K562 (cell line): ENCODE results near the gene DET1. TPM values are rescaled to one million over a fixed set of nuclear protein-coding genes. Genes with fewer than 3 reads are reported as not detected.

Source experiments
- ATAC-seq: fragments of 200-7000 bp; cut with Tn5 transposase; 3 replicates; pipeline ENCODE4 v1.9.1; 2020; ENCODE audit warnings: moderate library complexity
- BruUV-seq: library from RNA; stranded (reverse); fragments of 400-500 nt; replicated peaks from 2 replicates; lab custom pipeline; 2021; lab: Mats Ljungman, UMichigan
- CTCF ChIA-PET: fragments of 300-600 bp; formaldehyde crosslinking; extraction: SDS; loops from one replicate; lab custom pipeline; 2021; ENCODE audit warnings: low intra/inter-chr PET ratio; lab: Yijun Ruan, JAX
- POLR2A ChIA-PET: fragments of 300-600, 350-650 bp; sonication (Branson Sonifier 250); formaldehyde crosslinking; extraction: SDS; loops from one replicate; lab custom pipeline; 2021; ENCODE audit warnings: antibody characterized with exemption, inconsistent platforms; lab: Yijun Ruan, JAX
- DNase-seq, 4 experiments: peaks; one replicate each; pipeline versions ENCODE4 v3.0.0 to v3.0.0-alpha.2; 2011 to 2018; ENCODE audit warnings: low spot score in 3 of 4, mixed read lengths in 3 of 4; ENCODE audit errors: extremely low read depth in 1 of 4
- FAIRE-seq: peaks from 2 replicates; lab custom pipeline; 2011; peaks lifted over from hg19 to GRCh38; lab: Jason Lieb, UNC
- H2AFZ ChIP-seq: 2 replicates; pipeline ENCODE4 v1.6.0; 2011; ENCODE audit warnings: low read depth, low read length, control low read depth, inconsistent platforms
- H3K27ac ChIP-seq: fragments of 200-600 bp; 3 replicates; pipeline ENCODE4 v1.8.0; 2011; ENCODE audit warnings: low read depth, mild to moderate bottlenecking, control low read depth, inconsistent platforms, low read length, moderate library complexity, mixed read lengths; ENCODE audit errors: extremely low read depth
- H3K27me3 ChIP-seq, 2 experiments: fragments of 300-600 bp in 1 of 2; 2 replicates in 1 of 2; 3 replicates in 1 of 2; pipeline versions ENCODE4 v1.6.0 to v1.8.0; 2011; ENCODE audit warnings: inconsistent platforms in 2 of 2, low read length in 2 of 2, mild to moderate bottlenecking in 1 of 2, mixed read lengths in 1 of 2, moderate library complexity in 1 of 2; ENCODE audit not compliant: control insufficient read depth in 2 of 2, insufficient read depth in 2 of 2
- H3K36me3 ChIP-seq: fragments of 300-600 bp; 3 replicates; pipeline ENCODE4 v1.8.0; 2011; ENCODE audit warnings: mild to moderate bottlenecking, low read length, inconsistent platforms; ENCODE audit not compliant: control insufficient read depth, insufficient read depth
- H3K4me1 ChIP-seq, 2 experiments: fragments of 200-600 bp in 1 of 2; replicated peaks in 1 of 2; 2 replicates in 1 of 2; 3 replicates in 1 of 2; pipeline versions ENCODE4 v1.5.1 to v1.8.0; 2011; ENCODE audit warnings: inconsistent platforms in 2 of 2, low read length in 2 of 2, mild to moderate bottlenecking in 1 of 2, mixed read lengths in 1 of 2, moderate library complexity in 1 of 2; ENCODE audit not compliant: control insufficient read depth in 2 of 2, insufficient read depth in 2 of 2
- H3K4me2 ChIP-seq: 2 replicates; pipeline ENCODE4 v1.6.1; 2011; ENCODE audit warnings: low read length, control low read depth, inconsistent platforms, mixed read lengths; ENCODE audit not compliant: insufficient read depth
- H3K4me3 ChIP-seq: fragments of 200-600 bp; sonication (generic), shearing (Covaris generic); 2 replicates; pipeline ENCODE4 v1.5.1; 2016; ENCODE audit warnings: control low read depth, inconsistent platforms
- H3K79me2 ChIP-seq: fragments of 200-600 bp; 3 replicates; pipeline ENCODE4 v1.8.0; 2011; ENCODE audit warnings: low read length, inconsistent platforms; ENCODE audit not compliant: control insufficient read depth, insufficient read depth
- H3K9ac ChIP-seq, 2 experiments: 2 replicates each; pipeline versions ENCODE4 v1.6.0 to v1.6.1; 2011; ENCODE audit warnings: low read depth in 2 of 2, low read length in 2 of 2, control low read depth in 1 of 2, inconsistent platforms in 1 of 2, mild to moderate bottlenecking in 1 of 2, mixed read lengths in 1 of 2; ENCODE audit not compliant: insufficient read depth in 1 of 2
- H3K9me1 ChIP-seq: one replicate; pipeline ENCODE4 v1.6.0; 2011; ENCODE audit warnings: inconsistent platforms, mild to moderate bottlenecking, low read length, moderate library complexity; ENCODE audit not compliant: control insufficient read depth, insufficient read depth
- H3K9me3 ChIP-seq: replicated peaks from 2 replicates; pipeline ENCODE4 v1.5.1; 2011; ENCODE audit warnings: low read depth, low read length, inconsistent platforms; ENCODE audit not compliant: control insufficient read depth, insufficient read depth
- H4K20me1 ChIP-seq: replicated peaks from 2 replicates; pipeline ENCODE4 v1.6.1; 2011; ENCODE audit warnings: low read length, inconsistent platforms, mixed read lengths; ENCODE audit not compliant: control insufficient read depth, insufficient read depth
- BCL6 ChIP-seq: fragments of 250-450 bp; sonication (Bioruptor Pico); IDR thresholded peaks from 2 replicates; pipeline ENCODE4 v1.4.0; 2020
- C11orf30 ChIP-seq: fragments of 450-650 bp; IDR thresholded peaks from 2 replicates; pipeline ENCODE4 v1.6.1; 2016; ENCODE audit warnings: low read depth, mild to moderate bottlenecking
- CHD1 ChIP-seq: fragments of 200-600 bp; sonication (generic); IDR thresholded peaks from one replicate; pipeline ENCODE4 v1.6.1; 2012; ENCODE audit warnings: mild to moderate bottlenecking, moderate library complexity, low read length, inconsistent platforms
- CREM ChIP-seq: IDR thresholded peaks from 2 replicates; pipeline ENCODE4 v1.6.1; 2014; ENCODE audit warnings: antibody characterized with exemption, low read depth
- E2F8 ChIP-seq: fragments of 450-650 bp; IDR thresholded peaks from 2 replicates; pipeline ENCODE4 v1.7.1; 2018; ENCODE audit warnings: mild to moderate bottlenecking, low read depth; ENCODE audit not compliant: partially characterized antibody
- HDAC8 ChIP-seq: fragments of 450-650 bp; IDR thresholded peaks from 2 replicates; pipeline ENCODE4 v1.6.1; 2016; ENCODE audit warnings: mild to moderate bottlenecking, missing genetic modification characterization, moderate library complexity, missing compliant biosample characterization
- MAFG ChIP-seq: fragments of 450-650 bp; conservative IDR thresholded peaks from 2 replicates; pipeline ENCODE4 v1.6.1; 2016; ENCODE audit warnings: missing genetic modification characterization, missing compliant biosample characterization
- MECOM ChIP-seq: fragments of 250-450 bp; sonication (Bioruptor Pico); IDR thresholded peaks from 2 replicates; pipeline ENCODE4 v1.8.0; 2022; ENCODE audit warnings: inconsistent platforms
- MYNN ChIP-seq, 2 experiments: sonication (generic); formaldehyde crosslinking in 1 of 2; IDR thresholded peaks; 2 replicates each; pipeline versions ENCODE4 v1.5.0 to v1.6.1; 2016 to 2020; ENCODE audit warnings: antibody characterized with exemption in 1 of 2, missing genetic modification reagents in 1 of 2
- POLR3A ChIP-seq: IDR thresholded peaks from 2 replicates; pipeline ENCODE4 v1.6.1; 2011; ENCODE audit warnings: borderline replicate concordance, mild to moderate bottlenecking, moderate library complexity; ENCODE audit not compliant: insufficient read length, insufficient read depth; ENCODE audit errors: extremely low read depth
- RAD51 ChIP-seq: fragments of 450-650 bp; IDR thresholded peaks from 2 replicates; pipeline ENCODE4 v1.7.1; 2016; ENCODE audit warnings: low read depth, mild to moderate bottlenecking, borderline replicate concordance
- SMAD1 ChIP-seq: fragments of 150-350 bp; IDR thresholded peaks from 2 replicates; pipeline ENCODE4 v1.6.1; 2014; ENCODE audit warnings: low read length, low read depth; ENCODE audit not compliant: partially characterized antibody
- SRSF9 ChIP-seq: fragments of 200-400 bp; formaldehyde crosslinking; IDR thresholded peaks from 2 replicates; pipeline ENCODE4 v1.6.1; 2017; ENCODE audit warnings: low read depth, low read length, borderline replicate concordance
- TGIF2 ChIP-seq: sonication (generic); formaldehyde crosslinking; IDR thresholded peaks from 2 replicates; pipeline ENCODE4 v1.8.1; 2022; ENCODE audit warnings: mild to moderate bottlenecking, missing genetic modification reagents, moderate library complexity
- TSC22D4 ChIP-seq: fragments of 450-650 bp; IDR thresholded peaks from 2 replicates; pipeline ENCODE4 v1.6.1; 2016; ENCODE audit warnings: missing genetic modification characterization, missing biosample characterization, control low read depth
- VEZF1 ChIP-seq: fragments of 200-800 bp; sonication (Bioruptor generic); IDR thresholded peaks from 2 replicates; pipeline ENCODE4 v1.6.1; 2017; ENCODE audit warnings: missing genetic modification characterization, missing compliant biosample characterization
- ZNF24 ChIP-seq: fragments of 450-650 bp; IDR thresholded peaks from 2 replicates; pipeline ENCODE4 v1.6.1; 2016
- ZNF431 ChIP-seq: sonication (generic); formaldehyde crosslinking; IDR thresholded peaks from 2 replicates; pipeline ENCODE4 v1.8.0; 2022; ENCODE audit warnings: mild to moderate bottlenecking, missing genetic modification reagents
- ZNF57 ChIP-seq: fragments of 450-650 bp; formaldehyde crosslinking; IDR thresholded peaks from 2 replicates; pipeline ENCODE4 v1.4.0; 2020; ENCODE audit warnings: mild to moderate bottlenecking, moderate library complexity
- WGBS: fragments of 100-300 bp; shearing (Covaris generic); methylation state at CpG from one replicate; pipeline ENCODE4 v1.1.6; 2016; ENCODE audit warnings: low coverage, mixed read lengths; ENCODE audit not compliant: insufficient coverage; ENCODE audit errors: missing lambda C conversion rate; 5-methylcytosine and 5-hydroxymethylcytosine counted together
- in situ Hi-C: fragments of 300-500 bp; cut with MboI; formaldehyde crosslinking; loops from 4 replicates; pipeline ENCODE4 v1.15.0; 2018; ENCODE audit warnings: inconsistent platforms, mixed read lengths
- intact Hi-C: fragments of 100-400 bp; cut with micrococcal nuclease; formaldehyde crosslinking; loops from 2 replicates; pipeline ENCODE4 v1.14.2; 2022
- polyA plus RNA-seq, 8 experiments: library from polyadenylated mRNA; depleted of rRNA in 4 of 8; stranded (reverse) in 5 of 8; unstranded in 3 of 8; fragments of >200 nt; fragmentation: Nextera tagmentation in 2 of 8; fragmentation: Illumina TruSeq in 1 of 8; extraction: Ambion mirVana in 2 of 8; extraction: Trizol in 1 of 8; gene quantifications; 2 replicates each; pipeline versions ENCODE4 v1.2.1 to v1.2.3, GENCODE V29; 2011 to 2014; ENCODE audit warnings: inconsistent platforms in 1 of 8, missing spikeins in 1 of 8
- total RNA-seq, 7 experiments: library from RNA; depleted of rRNA in 6 of 7; stranded (reverse); fragments of >200 nt in 6 of 7; fragmentation: Illumina TruSeq in 2 of 7; extraction: Trizol in 2 of 7; gene quantifications; 2 replicates each; pipeline versions ENCODE4 v1.2.1 to v1.2.3, GENCODE V29; 2011 to 2021; ENCODE audit warnings: low replicate concordance in 1 of 7

The DET1 gene
- total and polyA plus RNA-seq, 9 of the 15 experiments (the other 6 are each of a cell fraction or from before 2014, with no cell fraction given), result 4.2 to 8.1 (median 6.0) TPM

GRCh38 chr15:88487796-88488523 is 58.5 kb downstream of the DET1 start:
- H3K9me1 ChIP-seq, result no peaks in the 10 kb centered on the region
- in situ Hi-C loops (no loop called here), intact Hi-C loops (no loop called here)
- peaks cover 0 to 10% of the 10 kb centered on the region in 2 experiments; a peak in 1 of 5 replicates for H3K4me1 ChIP-seq
- DNase-seq, result no peak
- ChIA-PET CTCF (no interaction called here), POLR2A (no interaction called here)
- H3K79me2 ChIP-seq, result no peaks in the 10 kb centered on the region
- ATAC-seq, result no peak
- 51% methylated on average over 9 of the region's 11 CpGs for WGBS
- no peaks in the 10 kb centered on the region for H3K27me3 ChIP-seq
- H4K20me1 ChIP-seq, result no peaks in the 10 kb centered on the region; the same call in 1 of the 2 replicates
- no peaks in the 10 kb centered on the region for H3K36me3 ChIP-seq
- no peak overlapping the region for H3K4me3 ChIP-seq
- H2AFZ ChIP-seq, result no peak overlapping the region
- no peak for FAIRE-seq
- H3K4me2 ChIP-seq, result no peak overlapping the region
- no TSS peak for BruUV-seq
- H3K9me3 ChIP-seq, result no peaks in the 10 kb centered on the region
- no peak overlapping the region for H3K27ac ChIP-seq
- H3K9ac ChIP-seq, result peak overlapping the region in 1 of 2 experiments; percentile 49; a peak in 1 of 4 replicates
- TF ChIP-seq MAFG (peak; percentile 70), POLR3A (no peak), HDAC8 (no peak), CHD1 (no peak), BCL6 (CRISPR knock-in tag) (no peak), TGIF2 (CRISPR knock-in tag) (no peak), ZNF57 (CRISPR knock-in tag) (no peak), CREM (no peak), ZNF431 (CRISPR knock-in tag) (no peak), ZNF24 (no peak), E2F8 (no peak), MECOM (CRISPR knock-in tag) (no peak), VEZF1 (CRISPR knock-in tag) (no peak), C11orf30 (peak; percentile 35; the same call in 1 of the 2 replicates), RAD51 (no peak), SRSF9 (no peak), MYNN (IDR thresholded peaks at IDR 0.05) (no peak), MYNN (CRISPR knock-in tag; IDR thresholded peaks at IDR 0.05) (no peak), SMAD1 (no peak), TSC22D4 (tag) (no peak)
